GM12874 (cell line): ENCODE measurements around the gene PRPF40A.

Experiments
- CTCF ChIP-seq: IDR thresholded peaks from 2 replicates; pipeline ENCODE4 v1.5.1; 2011; ENCODE audit warnings: low read depth, mild to moderate bottlenecking, control low read depth, low read length, moderate library complexity; ENCODE audit not compliant: insufficient read depth

Gene PRPF40A

GRCh38 chr2:152683400-152683799 is 33.9 kb downstream of the PRPF40A start:
- TF ChIP-seq CTCF: no peak

GRCh38 chr2:152682663-152683062 is 34.6 kb downstream of the PRPF40A start:
- TF ChIP-seq CTCF: no peak

- TF ChIP-seq CTCF: no peak
Observed at GRCh38 chr2:152678808-152679207, 38.5 kb downstream of the PRPF40A start.

- no peak for TF ChIP-seq CTCF
Observed at GRCh38 chr2:152676461-152676860, 40.8 kb downstream of the PRPF40A start.

GRCh38 chr2:152674334-152674733 is 42.9 kb downstream of the PRPF40A start:
- no peak for TF ChIP-seq CTCF

GRCh38 chr2:152664725-152665124 is 52.5 kb downstream of the PRPF40A start:
- no peak for TF ChIP-seq CTCF

GRCh38 chr2:152661076-152661475 is 56.2 kb downstream of the PRPF40A start:
- TF ChIP-seq CTCF: no peak

- TF ChIP-seq CTCF: no peak
Observed at GRCh38 chr2:152658221-152658620, 59.0 kb downstream of the PRPF40A start.
